ENCODE measurements around the gene SLC16A8. TPM values are rescaled to one million over a fixed set of nuclear protein-coding genes. Genes with fewer than 3 reads are reported as not detected.
"Not testable (repeated sequence)": the region's sequence is repeated elsewhere in the genome, so short reads cannot be mapped to it uniquely, and the experiment has no call there.

The SLC16A8 gene
- total RNA-seq, 4 donors from 2014 or later: not detected

GRCh38 chr22:38118182-38118581 lies 34.2 kb upstream of the SLC16A8 start:
- 90 to 94% methylated on average over 3 of the region's 3 CpGs for WGBS, 2 donors (ENCODE audit: low coverage in 1 of 2)
- no peak for TF ChIP-seq CTCF (IDR thresholded peaks at IDR 0.05)
- TF ChIP-seq POLR2AphosphoS5 (IDR thresholded peaks at IDR 0.05): no peak
- no peak for TF ChIP-seq EP300 (IDR thresholded peaks at IDR 0.05)
- no peak for TF ChIP-seq POLR2A (IDR thresholded peaks at IDR 0.05)
- peaks cover 0 to 9% (median 0%) of the 10 kb centered on the region in 3 donors for H3K4me1 ChIP-seq
- ATAC-seq: no peak
- H3K27me3 ChIP-seq: no peaks in the 10 kb centered on the region
- H3K4me3 ChIP-seq: no peak overlapping the region
- no peak overlapping the region for H3K27ac ChIP-seq
- H3K36me3 ChIP-seq: peaks cover 0 to 27% of the 10 kb centered on the region in 2 donors
- H3K9me3 ChIP-seq: no peaks in the 10 kb centered on the region

GRCh38 chr22:38117556-38117955 lies 33.6 kb upstream of the SLC16A8 start:
- H3K27me3 ChIP-seq, H3K4me1 ChIP-seq, H3K27ac ChIP-seq, H3K4me3 ChIP-seq, ATAC-seq, H3K9me3 ChIP-seq: not testable (repeated sequence)
- WGBS, 2 donors (ENCODE audit: low coverage in 1 of 2): 86 to 95% methylated on average over 3 to 10 of the region's 10 CpGs
- peaks cover 0 to 33% of the 10 kb centered on the region in 2 donors for H3K36me3 ChIP-seq

DNA sequence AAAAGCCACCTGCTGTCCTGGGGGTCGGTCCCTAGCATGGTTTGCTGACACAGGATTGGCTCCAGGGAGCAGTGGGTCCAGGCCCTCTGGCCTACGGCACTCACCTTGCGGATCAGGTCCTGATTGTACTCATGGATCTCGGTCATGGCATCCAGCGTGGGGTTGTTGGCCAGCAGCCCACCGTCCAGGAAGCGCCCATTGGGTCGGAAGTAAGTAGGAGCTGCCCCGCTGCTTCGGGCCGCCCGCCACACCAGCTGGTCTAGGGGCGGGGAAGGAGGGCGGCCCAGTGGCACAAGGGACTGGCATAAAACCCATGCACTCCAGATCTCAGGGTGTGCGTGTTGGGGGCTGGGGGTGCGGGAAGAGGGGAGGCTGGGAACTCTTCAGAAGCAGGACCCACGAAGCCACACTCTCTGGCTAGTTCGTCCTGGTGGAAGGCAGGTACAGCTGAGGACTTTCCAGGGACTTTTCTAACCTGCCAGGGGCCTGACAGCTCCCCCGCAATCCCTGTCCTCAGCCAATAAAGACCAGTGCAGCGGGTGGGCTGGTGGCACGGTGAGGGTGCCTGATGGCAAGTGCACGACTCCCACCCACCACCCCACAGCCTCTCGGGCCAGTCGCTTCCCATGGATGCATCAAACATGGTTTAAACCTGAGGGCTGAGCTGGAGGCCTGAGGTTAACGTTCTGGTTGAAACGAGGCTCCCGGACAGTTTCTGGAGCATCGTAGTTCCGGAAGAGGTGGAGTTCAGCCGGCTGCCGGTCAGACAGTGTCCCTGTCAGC lies 31.6 kb upstream of the SLC16A8 start:
- TF ChIP-seq POLR2A (IDR thresholded peaks at IDR 0.05) (no peak), CTCF (IDR thresholded peaks at IDR 0.05) (no peak), POLR2AphosphoS5 (IDR thresholded peaks at IDR 0.05) (no peak), EP300 (IDR thresholded peaks at IDR 0.05) (no peak)
- H3K36me3 ChIP-seq: peaks cover 0 to 44% of the 10 kb centered on the region in 2 donors
- H3K27ac ChIP-seq: no peak overlapping the region
- WGBS, 2 donors (ENCODE audit: low coverage in 1 of 2): 78% methylated on average over 7 of the region's 31 CpGs; no CpG with 5 or more reads in 1 of the 2 donors
- no peak for ATAC-seq
- H3K9me3 ChIP-seq: no peaks in the 10 kb centered on the region
- peaks cover 0 to 14% (median 0%) of the 10 kb centered on the region in 3 donors for H3K4me1 ChIP-seq
- H3K27me3 ChIP-seq: no peaks in the 10 kb centered on the region
- no peak overlapping the region for H3K4me3 ChIP-seq

- TF ChIP-seq EP300 (IDR thresholded peaks at IDR 0.05): no peak
- peak in 3 of 4 experiments; percentile 82 to 94 (median 90) for TF ChIP-seq CTCF (IDR thresholded peaks at IDR 0.05)
- H3K36me3 ChIP-seq: peaks cover 0 to 39% of the 10 kb centered on the region in 2 donors
- ATAC-seq: peak; percentile 87
- no peak overlapping the region for H3K27ac ChIP-seq
- H3K4me1 ChIP-seq: peaks cover 0 to 15% (median 0%) of the 10 kb centered on the region in 3 donors
- no peaks in the 10 kb centered on the region for H3K27me3 ChIP-seq
- H3K9me3 ChIP-seq: no peaks in the 10 kb centered on the region
- WGBS, 2 donors (ENCODE audit: low coverage in 1 of 2): 0 to 80% methylated on average over 1 to 2 of the region's 32 CpGs
- H3K4me3 ChIP-seq: no peak overlapping the region
These were observed 30.8 kb upstream of the SLC16A8 start for GRCh38 chr22:38114484-38115398.

- Histone ChIP-seq H3K27ac (no peak overlapping the region), H3K9me3 (no peaks in the 10 kb centered on the region), H3K4me1 (peaks cover 0 to 24% (median 0%) of the 10 kb centered on the region in 3 donors), H3K4me3 (no peak overlapping the region), H3K36me3 (peaks cover 0 to 32% of the 10 kb centered on the region in 2 donors), H3K27me3 (no peaks in the 10 kb centered on the region)
- no CpG with 5 or more reads among the region's 22 CpGs for WGBS, 2 donors (ENCODE audit: low coverage in 1 of 2)
- TF ChIP-seq CTCF (IDR thresholded peaks at IDR 0.05) (no peak), EP300 (IDR thresholded peaks at IDR 0.05) (no peak), POLR2AphosphoS5 (IDR thresholded peaks at IDR 0.05) (no peak), POLR2A (IDR thresholded peaks at IDR 0.05) (no peak)
- ATAC-seq: no peak
These were observed 28.4 kb upstream of the SLC16A8 start for GRCh38 chr22:38112381-38112780.

Data from gastroesophageal sphincter (tissue), 4 donors.